Adrenal gland (tissue), 12 donors: ENCODE measurements around the gene PDCD1. TPM values are rescaled to one million over a fixed set of nuclear protein-coding genes. Genes with fewer than 3 reads are reported as not detected.
"Not testable (repeated sequence)": the region's sequence is repeated elsewhere in the genome, so short reads cannot be mapped to it uniquely, and the experiment has no call there.

Experiments used
- DNase-seq, 7 donors: peaks; one replicate each; pipeline ENCODE4 v3.0.0-alpha.2; 2019 to 2020
- H3K27ac ChIP-seq, 5 donors: fragments of 200-600 bp; sonication (generic) in 4 of 5; 1 replicate in 3 of 5; 2 replicates in 2 of 5; pipeline versions ENCODE4 v1.5.1 to v1.8.0; 2016 to 2020; ENCODE audit warnings: mild to moderate bottlenecking in 1 of 5
- H3K27me3 ChIP-seq: fragments of 200-600 bp; 2 replicates; pipeline ENCODE4 v1.8.0; 2021
- H3K36me3 ChIP-seq, 2 donors: fragments of 200-600 bp; replicated peaks in 1 of 2; 1 replicate in 1 of 2; 2 replicates in 1 of 2; pipeline versions ENCODE4 v1.5.1 to v1.8.0; 2018 to 2022
- H3K4me1 ChIP-seq, 2 donors: fragments of 200-600 bp; replicated peaks in 1 of 2; 1 replicate in 1 of 2; 2 replicates in 1 of 2; pipeline versions ENCODE4 v1.5.1 to v1.8.0; 2018 to 2021
- H3K4me3 ChIP-seq, 4 donors: fragments of 200-600 bp; sonication (generic) in 3 of 4; one replicate each; pipeline ENCODE4 v1.5.1; 2016 to 2018
- H3K9me3 ChIP-seq, 3 donors: fragments of 200-600 bp; sonication (generic) in 1 of 3; replicated peaks in 1 of 3; 1 replicate in 2 of 3; 2 replicates in 1 of 3; pipeline versions ENCODE4 v1.5.1 to v1.8.0; 2016 to 2021
- CTCF ChIP-seq, 6 experiments: fragments of 450-650 bp in 4 of 6; fragments of 200-600 bp in 2 of 6; sonication (generic) in 1 of 6; IDR thresholded peaks; 1 replicate in 5 of 6; 2 replicates in 1 of 6; pipeline versions ENCODE4 v1.5.1 to v1.8.0; 2016 to 2021; ENCODE audit warnings: antibody characterized with exemption in 6 of 6, mild to moderate bottlenecking in 2 of 6, moderate library complexity in 1 of 6
- POLR2A ChIP-seq, 2 donors: fragments of 450-650 bp; IDR thresholded peaks; one replicate each; pipeline ENCODE4 v1.6.1; 2017; ENCODE audit warnings: antibody characterized with exemption in 2 of 2, mild to moderate bottlenecking in 2 of 2, moderate library complexity in 1 of 2
- WGBS, 4 donors: extraction: QIAGEN DNeasy Blood & Tissue Kit in 2 of 4; methylation state at CpG; one replicate each; pipeline versions ENCODE4 v1.1.5 to v1.1.7; 2013 to 2017; 5-methylcytosine and 5-hydroxymethylcytosine counted together
- intact Hi-C, 2 donors: fragments of 100-400 bp; cut with DNase I; formaldehyde crosslinking; loops; one replicate each; pipeline versions ENCODE4 v1.14.1 to v1.15.0; 2022 to 2023
- polyA plus RNA-seq, 3 donors: library from polyadenylated mRNA; stranded (reverse); fragments of 200-250 nt in 2 of 3; fragments of 350-450 nt in 1 of 3; fragmentation: Illumina TruSeq in 1 of 3; extraction: RNeasy Lipid Tissue Mini Kit (QIAGEN cat#74804) in 1 of 3; gene quantifications; one replicate each; pipeline ENCODE4 v1.2.3, GENCODE V29; 2013 to 2014
- total RNA-seq, 9 donors: library from RNA; depleted of rRNA in 4 of 9; stranded (reverse); fragments of >200 nt in 4 of 9; fragments of 120-200 nt in 1 of 9; fragmentation: NEBNext Ultra II Directional in 1 of 9; extraction: Animal tissue kit (Norgen Biotek cat#: 25700) in 1 of 9; gene quantifications; one replicate each; pipeline versions ENCODE4 v1.1.0 to v1.2.4, GENCODE V29; 2013 to 2023
- donor health status: healthy with polysubstance abuse.
- donor health status: Bipolar disorder and iron deficiency.
- donor health status: DM: yes; HTN: yes; CAD: no.
- donor health status: DM: no; HTN: no; CAD: no.
- donor health status: DM: no; HTN: no; CAD: no.
- donor health status: DM: yes; HTN: yes; CAD: no.

PDCD1 gene
- total and polyA plus RNA-seq, 12 donors, result 0.23 to 2.0 (median 0.45) TPM; not detected in 4

- not testable (repeated sequence) for H3K4me1 ChIP-seq, H3K27ac ChIP-seq, H3K36me3 ChIP-seq, H3K4me3 ChIP-seq, H3K9me3 ChIP-seq, H3K27me3 ChIP-seq
- intact Hi-C loops, result loop anchor here (10.0 kb wide), 2 partner anchors 141 to 151 kb away; partner anchors contain the start of gene D2HGDH (in 1 of the 2)
- peak in 4 of 7 donors; percentile 42 to 77 (median 60) for DNase-seq
- 52 to 80% (median 66%) methylated on average over 10 to 22 of the region's 22 CpGs for WGBS, 4 donors
- TF ChIP-seq CTCF (IDR thresholded peaks at IDR 0.05), result peak in 5 of 6 experiments; percentile 10 to 54 (median 34)
These were observed 17.2 kb upstream of the PDCD1 start for GRCh38 chr2:241875754-241876527.

DNA sequence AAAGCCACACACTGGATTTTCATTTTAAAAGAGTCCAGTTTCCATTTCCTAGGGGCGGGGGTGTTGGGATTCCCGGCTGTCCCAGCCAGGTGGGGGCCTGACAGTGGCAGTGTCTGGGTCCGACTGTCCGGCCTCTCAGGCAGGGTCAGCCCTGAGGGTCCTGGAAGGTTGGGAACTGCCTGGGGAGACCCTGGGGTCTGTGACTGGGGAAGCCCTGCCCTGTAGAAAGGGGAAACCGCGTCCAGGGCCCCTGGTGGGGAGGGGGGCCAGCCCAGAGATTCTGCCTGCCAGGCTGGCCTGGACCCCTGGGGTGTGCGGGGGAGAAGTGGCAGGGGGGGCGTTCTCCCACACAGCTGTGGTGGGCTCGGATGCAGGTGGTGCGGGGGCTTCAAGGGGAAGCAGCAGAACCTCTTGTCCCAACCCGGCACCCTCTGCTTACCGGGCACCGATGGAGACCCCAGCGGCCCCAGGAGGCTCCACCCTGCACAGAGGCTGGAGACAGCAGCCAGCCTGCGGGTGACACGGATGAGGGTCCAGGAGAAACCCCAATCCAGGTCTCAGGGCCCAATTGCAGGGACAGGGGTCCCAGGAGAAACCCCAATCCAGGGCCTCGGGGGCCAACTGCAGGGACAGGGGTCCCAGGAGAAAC, 15.7 kb upstream of the PDCD1 start:
- 88 to 93% (median 91%) methylated on average over 6 to 17 of the region's 17 CpGs for WGBS, 4 donors
- TF ChIP-seq POLR2A (IDR thresholded peaks at IDR 0.05), result no peak
- H3K36me3 ChIP-seq, result no peaks in the 10 kb centered on the region
- no peak overlapping the region for H3K4me3 ChIP-seq
- no peaks in the 10 kb centered on the region for H3K9me3 ChIP-seq
- H3K27ac ChIP-seq, result no peak overlapping the region
- H3K27me3 ChIP-seq, result no peaks in the 10 kb centered on the region
- H3K4me1 ChIP-seq, result no peaks in the 10 kb centered on the region
- DNase-seq, result no peak
- intact Hi-C loops, result loop anchor here (10.0 kb wide), 2 partner anchors 140 to 150 kb away; partner anchors contain the start of gene D2HGDH (in 1 of the 2)

- no peaks in the 10 kb centered on the region for H3K27me3 ChIP-seq
- no peaks in the 10 kb centered on the region for H3K9me3 ChIP-seq
- DNase-seq, result no peak
- WGBS, 4 donors, result 89 to 97% (median 93%) methylated on average over 3 to 7 of the region's 7 CpGs
- H3K27ac ChIP-seq, result no peak overlapping the region
- H3K36me3 ChIP-seq, result no peaks in the 10 kb centered on the region
- intact Hi-C loops, result loop anchor here (10.0 kb wide), 2 partner anchors 139 to 149 kb away; partner anchors contain the start of gene D2HGDH (in 1 of the 2)
- no peak for TF ChIP-seq POLR2A (IDR thresholded peaks at IDR 0.05)
- no peak for TF ChIP-seq CTCF (IDR thresholded peaks at IDR 0.05)
- no peak overlapping the region for H3K4me3 ChIP-seq
- no peaks in the 10 kb centered on the region for H3K4me1 ChIP-seq
These were observed 15.1 kb upstream of the PDCD1 start for GRCh38 chr2:241873803-241874110.

GRCh38 chr2:241873081-241873802, 14.5 kb upstream of the PDCD1 start:
- no peaks in the 10 kb centered on the region for H3K4me1 ChIP-seq
- no peaks in the 10 kb centered on the region for H3K27me3 ChIP-seq
- H3K4me3 ChIP-seq, result no peak overlapping the region
- DNase-seq, result no peak
- WGBS, 4 donors, result 87 to 98% (median 93%) methylated on average over 19 to 54 of the region's 54 CpGs
- no peaks in the 10 kb centered on the region for H3K36me3 ChIP-seq
- H3K27ac ChIP-seq, result no peak overlapping the region
- intact Hi-C loops, result loop anchor here (10.0 kb wide), 2 partner anchors 138 to 148 kb away; partner anchors contain the start of gene D2HGDH (in 1 of the 2)
- TF ChIP-seq POLR2A (IDR thresholded peaks at IDR 0.05) (no peak), CTCF (IDR thresholded peaks at IDR 0.05) (no peak)
- no peaks in the 10 kb centered on the region for H3K9me3 ChIP-seq
